ENCODE measurements around the gene UTP15.

UTP15 gene

GRCh38 chr5:73596705-73597328 is 31.3 kb downstream of the UTP15 start:
- Histone ChIP-seq H3K14ac (ENCODE audit: low read length) (no peak overlapping the region), H3K27ac (replicated peaks; ENCODE audit: low read length) (no peak overlapping the region)

GRCh38 chr5:73599380-73599779 is 33.8 kb downstream of the UTP15 start:
- Histone ChIP-seq H2AK5ac (ENCODE audit: low read depth, low read length) (no peak overlapping the region), H4K91ac (ENCODE audit: low read depth, low read length, poor library complexity) (no peak overlapping the region), H3K27me3 (ENCODE audit: control insufficient read depth in 3 of 3, insufficient read depth in 3 of 3, low read depth in 1 of 3, low read length in 3 of 3) (no peaks in the 10 kb centered on the region), H2AFZ (ENCODE audit: low read length) (no peak overlapping the region), H3K36me3 (replicated peaks in 1 of 2; ENCODE audit: control insufficient read depth in 2 of 2, insufficient read depth in 2 of 2, low read length in 2 of 2) (no peaks in the 10 kb centered on the region), H3K4me1 (ENCODE audit: control insufficient read depth in 2 of 2, insufficient read depth in 1 of 2, low read depth in 1 of 2, low read length in 2 of 2) (no peaks in the 10 kb centered on the region), H2BK120ac (ENCODE audit: low read depth, low read length) (no peak overlapping the region), H3K4me2 (ENCODE audit: insufficient read depth, low read length, poor library complexity, severe bottlenecking) (no peak overlapping the region), H3K14ac (ENCODE audit: low read length) (no peak overlapping the region), H3K23ac (ENCODE audit: low read depth, low read length, poor library complexity) (no peak overlapping the region), H3K4ac (ENCODE audit: low read length) (no peak overlapping the region), H3K4me3 (ENCODE audit: low read length in 2 of 2) (no peak overlapping the region), H3K9me3 (replicated peaks in 1 of 2; ENCODE audit: control insufficient read depth in 2 of 2, insufficient read depth in 1 of 2, low read depth in 1 of 2, low read length in 2 of 2) (no peaks in the 10 kb centered on the region), H2BK12ac (ENCODE audit: low read length) (no peak overlapping the region), H4K8ac (ENCODE audit: low read depth, low read length) (no peak overlapping the region), H3K79me1 (ENCODE audit: low read depth, low read length) (no peaks in the 10 kb centered on the region), H3K9ac (ENCODE audit: low read depth, low read length, poor library complexity) (no peak overlapping the region), H3K27ac (replicated peaks; ENCODE audit: low read length) (no peak overlapping the region), H2BK15ac (ENCODE audit: low read length) (no peak overlapping the region), H3K18ac (ENCODE audit: low read length) (no peak overlapping the region), H2BK5ac (ENCODE audit: low read length) (no peak overlapping the region)
- WGBS, 2 donors (ENCODE audit: extremely low coverage in 2 of 2, insufficient read length in 2 of 2, insufficient replicate concordance in 1 of 2), result no CpG with 5 or more reads among the region's 3 CpGs
- DNase-seq (ENCODE audit: low spot score), result no peak

More at GRCh38 chr5:73596705-73597328, 31.3 kb downstream of the UTP15 start:
- Histone ChIP-seq H3K18ac (ENCODE audit: low read length) (no peak overlapping the region), H3K23ac (ENCODE audit: low read depth, low read length, poor library complexity) (no peak overlapping the region), H3K36me3 (replicated peaks in 1 of 2; ENCODE audit: control insufficient read depth in 2 of 2, insufficient read depth in 2 of 2, low read length in 2 of 2) (no peaks in the 10 kb centered on the region), H4K91ac (ENCODE audit: low read depth, low read length, poor library complexity) (no peak overlapping the region), H3K4me3 (ENCODE audit: low read length in 2 of 2) (no peak overlapping the region), H3K79me1 (ENCODE audit: low read depth, low read length) (no peaks in the 10 kb centered on the region), H2BK15ac (ENCODE audit: low read length) (no peak overlapping the region), H3K4me1 (ENCODE audit: control insufficient read depth in 2 of 2, insufficient read depth in 1 of 2, low read depth in 1 of 2, low read length in 2 of 2) (no peaks in the 10 kb centered on the region), H3K4me2 (ENCODE audit: insufficient read depth, low read length, poor library complexity, severe bottlenecking) (no peak overlapping the region), H4K8ac (ENCODE audit: low read depth, low read length) (no peak overlapping the region), H2AFZ (ENCODE audit: low read length) (no peak overlapping the region), H2BK12ac (ENCODE audit: low read length) (no peak overlapping the region), H3K4ac (ENCODE audit: low read length) (no peak overlapping the region), H2BK5ac (ENCODE audit: low read length) (no peak overlapping the region), H2BK120ac (ENCODE audit: low read depth, low read length) (no peak overlapping the region), H3K27me3 (ENCODE audit: control insufficient read depth in 3 of 3, insufficient read depth in 3 of 3, low read depth in 1 of 3, low read length in 3 of 3) (no peaks in the 10 kb centered on the region), H3K9ac (ENCODE audit: low read depth, low read length, poor library complexity) (no peak overlapping the region), H2AK5ac (ENCODE audit: low read depth, low read length) (no peak overlapping the region), H3K9me3 (replicated peaks in 1 of 2; ENCODE audit: control insufficient read depth in 2 of 2, insufficient read depth in 1 of 2, low read depth in 1 of 2, low read length in 2 of 2) (no peaks in the 10 kb centered on the region)
- peak; percentile 36 for DNase-seq (ENCODE audit: low spot score)

GRCh38 chr5:73603998-73604397 is 38.5 kb downstream of the UTP15 start:
- H3K4me1 ChIP-seq (ENCODE audit: control insufficient read depth in 2 of 2, insufficient read depth in 1 of 2, low read depth in 1 of 2, low read length in 2 of 2), result no peaks in the 10 kb centered on the region
- H3K27ac ChIP-seq (replicated peaks; ENCODE audit: low read length), result no peak overlapping the region
- H3K9me3 ChIP-seq (replicated peaks in 1 of 2; ENCODE audit: control insufficient read depth in 2 of 2, insufficient read depth in 1 of 2, low read depth in 1 of 2, low read length in 2 of 2), result no peaks in the 10 kb centered on the region
- no peak overlapping the region for H4K91ac ChIP-seq (ENCODE audit: low read depth, low read length, poor library complexity)
- H3K23ac ChIP-seq (ENCODE audit: low read depth, low read length, poor library complexity), result no peak overlapping the region
- H3K4me3 ChIP-seq (ENCODE audit: low read length in 2 of 2), result no peak overlapping the region
- no peak for DNase-seq (ENCODE audit: low spot score)
- no peak overlapping the region for H4K8ac ChIP-seq (ENCODE audit: low read depth, low read length)
- no peak overlapping the region for H2BK120ac ChIP-seq (ENCODE audit: low read depth, low read length)
- no peak overlapping the region for H3K14ac ChIP-seq (ENCODE audit: low read length)
- H3K4ac ChIP-seq (ENCODE audit: low read length), result no peak overlapping the region
- H2AFZ ChIP-seq (ENCODE audit: low read length), result no peak overlapping the region
- no peak overlapping the region for H2BK12ac ChIP-seq (ENCODE audit: low read length)
- no CpG with 5 or more reads among the region's 5 CpGs for WGBS, 2 donors (ENCODE audit: extremely low coverage in 2 of 2, insufficient read length in 2 of 2, insufficient replicate concordance in 1 of 2)
- no peaks in the 10 kb centered on the region for H3K36me3 ChIP-seq (replicated peaks in 1 of 2; ENCODE audit: control insufficient read depth in 2 of 2, insufficient read depth in 2 of 2, low read length in 2 of 2)
- no peak overlapping the region for H2BK5ac ChIP-seq (ENCODE audit: low read length)
- no peaks in the 10 kb centered on the region for H3K79me1 ChIP-seq (ENCODE audit: low read depth, low read length)
- no peak overlapping the region for H3K4me2 ChIP-seq (ENCODE audit: insufficient read depth, low read length, poor library complexity, severe bottlenecking)
- H2BK15ac ChIP-seq (ENCODE audit: low read length), result no peak overlapping the region
- H3K9ac ChIP-seq (ENCODE audit: low read depth, low read length, poor library complexity), result no peak overlapping the region
- H2AK5ac ChIP-seq (ENCODE audit: low read depth, low read length), result no peak overlapping the region
- H3K27me3 ChIP-seq (ENCODE audit: control insufficient read depth in 3 of 3, insufficient read depth in 3 of 3, low read depth in 1 of 3, low read length in 3 of 3), result no peaks in the 10 kb centered on the region
- no peak overlapping the region for H3K18ac ChIP-seq (ENCODE audit: low read length)

GRCh38 chr5:73605223-73606087 is 39.9 kb downstream of the UTP15 start:
- Histone ChIP-seq H3K4me1 (ENCODE audit: control insufficient read depth in 2 of 2, insufficient read depth in 1 of 2, low read depth in 1 of 2, low read length in 2 of 2) (no peaks in the 10 kb centered on the region), H4K91ac (ENCODE audit: low read depth, low read length, poor library complexity) (no peak overlapping the region), H3K9ac (ENCODE audit: low read depth, low read length, poor library complexity) (no peak overlapping the region), H3K27ac (replicated peaks; ENCODE audit: low read length) (no peak overlapping the region), H3K4me3 (ENCODE audit: low read length in 2 of 2) (no peak overlapping the region), H3K14ac (ENCODE audit: low read length) (no peak overlapping the region), H2BK120ac (ENCODE audit: low read depth, low read length) (no peak overlapping the region), H3K18ac (ENCODE audit: low read length) (no peak overlapping the region), H3K36me3 (replicated peaks in 1 of 2; ENCODE audit: control insufficient read depth in 2 of 2, insufficient read depth in 2 of 2, low read length in 2 of 2) (no peaks in the 10 kb centered on the region), H2BK15ac (ENCODE audit: low read length) (no peak overlapping the region), H2AFZ (ENCODE audit: low read length) (no peak overlapping the region), H3K27me3 (ENCODE audit: control insufficient read depth in 3 of 3, insufficient read depth in 3 of 3, low read depth in 1 of 3, low read length in 3 of 3) (no peaks in the 10 kb centered on the region), H3K23ac (ENCODE audit: low read depth, low read length, poor library complexity) (no peak overlapping the region), H4K8ac (ENCODE audit: low read depth, low read length) (no peak overlapping the region), H3K4me2 (ENCODE audit: insufficient read depth, low read length, poor library complexity, severe bottlenecking) (no peak overlapping the region), H2BK12ac (ENCODE audit: low read length) (no peak overlapping the region), H2AK5ac (ENCODE audit: low read depth, low read length) (no peak overlapping the region), H3K79me1 (ENCODE audit: low read depth, low read length) (no peaks in the 10 kb centered on the region), H3K9me3 (replicated peaks in 1 of 2; ENCODE audit: control insufficient read depth in 2 of 2, insufficient read depth in 1 of 2, low read depth in 1 of 2, low read length in 2 of 2) (no peaks in the 10 kb centered on the region), H2BK5ac (ENCODE audit: low read length) (no peak overlapping the region), H3K4ac (ENCODE audit: low read length) (no peak overlapping the region)
- WGBS, 2 donors (ENCODE audit: extremely low coverage in 2 of 2, insufficient read length in 2 of 2, insufficient replicate concordance in 1 of 2), result no CpG with 5 or more reads among the region's 8 CpGs
- DNase-seq (ENCODE audit: low spot score), result no peak

All from neuronal stem cell (in vitro differentiated cells).